ENCODE data around the gene RCAN2.

DNA sequence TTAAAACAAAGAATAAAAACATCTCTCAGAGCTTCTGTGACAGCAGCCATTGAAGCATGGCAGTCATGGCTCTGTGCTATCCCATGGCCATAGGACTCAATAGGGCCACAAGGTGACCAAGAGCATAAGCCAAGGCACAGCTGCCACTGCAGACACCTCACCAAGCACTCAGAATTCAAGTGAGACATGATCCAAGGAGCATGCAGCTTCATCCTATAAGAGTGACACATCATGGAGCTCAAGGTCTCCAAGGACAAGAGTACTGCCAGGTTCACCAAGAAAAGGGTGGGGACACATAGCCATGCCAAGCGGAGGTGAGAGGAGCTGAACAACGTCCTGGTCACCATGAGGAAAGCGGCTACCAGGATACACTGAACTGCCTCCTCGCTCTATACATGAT lies 53.0 kb downstream of the RCAN2 start:
- TF ChIP-seq, protein P1, sequence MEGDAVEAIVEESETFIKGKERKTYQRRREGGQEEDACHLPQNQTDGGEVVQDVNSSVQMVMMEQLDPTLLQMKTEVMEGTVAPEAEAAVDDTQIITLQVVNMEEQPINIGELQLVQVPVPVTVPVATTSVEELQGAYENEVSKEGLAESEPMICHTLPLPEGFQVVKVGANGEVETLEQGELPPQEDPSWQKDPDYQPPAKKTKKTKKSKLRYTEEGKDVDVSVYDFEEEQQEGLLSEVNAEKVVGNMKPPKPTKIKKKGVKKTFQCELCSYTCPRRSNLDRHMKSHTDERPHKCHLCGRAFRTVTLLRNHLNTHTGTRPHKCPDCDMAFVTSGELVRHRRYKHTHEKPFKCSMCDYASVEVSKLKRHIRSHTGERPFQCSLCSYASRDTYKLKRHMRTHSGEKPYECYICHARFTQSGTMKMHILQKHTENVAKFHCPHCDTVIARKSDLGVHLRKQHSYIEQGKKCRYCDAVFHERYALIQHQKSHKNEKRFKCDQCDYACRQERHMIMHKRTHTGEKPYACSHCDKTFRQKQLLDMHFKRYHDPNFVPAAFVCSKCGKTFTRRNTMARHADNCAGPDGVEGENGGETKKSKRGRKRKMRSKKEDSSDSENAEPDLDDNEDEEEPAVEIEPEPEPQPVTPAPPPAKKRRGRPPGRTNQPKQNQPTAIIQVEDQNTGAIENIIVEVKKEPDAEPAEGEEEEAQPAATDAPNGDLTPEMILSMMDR (IDR thresholded peaks at IDR 0.05): no peak
- no peak for TF ChIP-seq POLR2A (IDR thresholded peaks at IDR 0.05)

Data from ovary (tissue), 3 donors.